D341Med (cell line): ENCODE data around the gene CILP2.

ENCODE experiments used
- DNase-seq: peaks from one replicate; pipeline ENCODE4 v3.0.0; 2012; ENCODE audit warnings: low spot score

The CILP2 gene

DNA sequence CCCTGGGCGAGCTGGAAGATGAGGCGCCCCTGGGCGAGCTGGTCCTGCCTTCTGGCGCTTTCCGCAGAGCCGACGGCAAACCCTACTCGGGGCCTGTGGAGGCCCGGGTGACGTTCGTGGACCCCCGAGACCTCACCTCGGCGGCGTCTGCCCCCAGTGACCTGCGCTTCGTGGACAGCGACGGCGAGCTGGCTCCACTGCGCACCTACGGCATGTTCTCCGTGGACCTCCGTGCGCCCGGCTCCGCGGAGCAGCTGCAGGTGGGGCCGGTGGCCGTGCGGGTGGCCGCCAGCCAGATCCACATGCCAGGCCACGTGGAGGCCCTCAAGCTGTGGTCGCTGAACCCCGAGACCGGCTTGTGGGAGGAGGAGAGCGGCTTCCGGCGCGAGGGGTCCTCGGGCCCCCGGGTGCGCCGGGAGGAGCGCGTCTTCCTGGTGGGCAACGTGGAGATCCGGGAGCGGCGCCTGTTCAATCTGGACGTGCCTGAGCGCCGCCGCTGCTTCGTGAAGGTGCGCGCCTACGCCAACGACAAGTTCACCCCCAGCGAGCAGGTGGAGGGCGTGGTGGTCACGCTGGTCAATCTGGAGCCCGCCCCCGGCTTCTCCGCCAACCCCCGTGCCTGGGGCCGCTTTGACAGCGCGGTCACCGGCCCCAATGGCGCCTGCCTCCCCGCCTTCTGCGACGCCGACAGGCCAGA is 6.3 kb downstream of the CILP2 start:
- DNase-seq: no peak

DNA sequence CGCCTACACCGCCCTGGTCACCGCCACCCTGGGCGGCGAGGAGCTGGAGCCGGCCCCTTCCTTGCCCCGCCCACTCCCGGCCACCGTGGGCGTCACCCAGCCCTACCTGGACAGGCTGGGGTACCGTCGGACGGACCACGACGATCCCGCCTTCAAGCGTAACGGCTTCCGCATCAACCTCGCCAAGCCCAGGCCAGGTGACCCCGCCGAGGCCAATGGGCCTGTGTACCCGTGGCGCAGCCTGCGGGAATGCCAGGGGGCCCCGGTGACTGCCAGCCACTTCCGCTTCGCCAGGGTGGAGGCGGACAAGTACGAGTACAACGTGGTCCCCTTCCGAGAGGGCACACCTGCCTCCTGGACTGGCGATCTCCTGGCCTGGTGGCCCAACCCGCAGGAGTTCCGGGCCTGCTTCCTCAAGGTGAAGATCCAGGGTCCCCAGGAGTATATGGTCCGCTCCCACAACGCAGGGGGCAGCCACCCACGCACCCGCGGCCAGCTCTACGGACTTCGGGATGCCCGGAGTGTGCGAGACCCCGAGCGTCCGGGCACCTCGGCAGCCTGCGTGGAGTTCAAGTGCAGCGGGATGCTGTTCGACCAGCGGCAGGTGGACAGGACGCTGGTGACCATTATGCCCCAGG is 7.0 kb downstream of the CILP2 start:
- no peak for DNase-seq

DNA sequence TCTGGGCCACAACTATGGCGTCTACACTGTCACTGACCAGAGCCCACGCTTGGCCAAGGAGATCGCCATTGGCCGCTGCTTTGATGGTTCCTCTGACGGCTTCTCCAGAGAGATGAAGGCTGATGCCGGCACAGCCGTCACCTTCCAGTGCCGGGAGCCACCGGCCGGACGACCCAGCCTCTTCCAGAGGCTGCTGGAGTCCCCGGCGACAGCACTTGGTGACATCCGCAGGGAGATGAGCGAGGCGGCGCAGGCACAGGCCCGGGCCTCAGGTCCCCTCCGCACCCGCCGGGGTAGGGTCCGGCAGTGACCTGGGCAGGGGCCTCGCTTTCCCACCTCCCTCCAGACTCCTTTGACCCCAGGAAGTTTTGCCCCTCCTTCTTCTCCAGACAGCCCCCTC is 7.6 kb downstream of the CILP2 start:
- DNase-seq: no peak

DNA sequence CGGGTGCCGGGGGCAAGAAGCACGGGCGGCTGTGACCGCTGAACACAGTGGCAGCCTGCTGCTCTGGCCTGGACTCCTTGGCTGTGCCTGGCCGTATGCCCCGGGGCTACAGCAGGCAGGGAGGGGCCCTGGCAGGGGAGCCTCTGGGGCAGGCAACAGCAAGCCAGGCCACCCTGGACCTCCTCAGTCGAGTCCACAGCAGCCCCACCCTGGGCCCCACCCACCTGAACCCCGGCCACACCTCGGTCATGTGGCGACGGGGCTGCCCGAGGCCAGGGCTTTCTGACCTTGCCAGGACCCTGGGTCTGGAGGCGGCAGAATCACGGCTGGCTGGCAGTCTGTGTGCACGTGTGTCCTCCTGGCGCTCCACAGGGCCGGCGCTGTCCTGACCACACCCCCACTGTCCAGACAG is 8.7 kb downstream of the CILP2 start:
- DNase-seq: no peak

DNA sequence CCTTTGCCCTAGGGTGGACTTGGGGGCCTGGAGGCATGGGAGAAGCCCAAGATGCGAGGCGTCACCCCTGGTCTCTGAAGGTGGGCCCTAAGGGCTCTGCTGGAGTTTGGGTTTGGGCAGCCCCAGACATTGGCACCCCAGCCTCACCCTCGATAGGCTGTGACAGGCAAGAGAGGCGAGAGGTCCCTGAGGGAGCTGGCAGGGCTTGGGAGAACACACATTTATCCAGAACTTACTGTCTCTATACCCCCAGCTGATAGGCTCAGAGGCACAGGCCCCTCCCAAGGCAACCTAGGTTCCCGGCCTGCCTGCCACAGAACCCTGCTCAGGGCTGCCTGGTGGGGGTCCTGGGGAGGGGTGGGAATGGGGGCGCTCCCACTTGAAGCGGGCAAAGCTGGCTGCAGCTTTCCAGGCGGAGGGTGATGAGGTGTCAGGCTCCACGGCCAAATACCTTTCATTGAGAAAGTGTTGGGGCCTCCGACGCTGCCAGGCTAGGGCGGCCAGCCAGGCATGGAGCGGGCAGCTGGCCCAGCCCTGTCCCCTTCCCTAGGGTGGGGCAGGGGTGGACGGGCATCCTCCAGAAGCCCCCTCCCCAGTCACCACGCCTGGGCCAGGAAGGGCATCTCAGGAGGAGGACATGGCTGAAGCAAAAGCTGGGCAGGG is 9.7 kb downstream of the CILP2 start:
- DNase-seq: no peak

DNA sequence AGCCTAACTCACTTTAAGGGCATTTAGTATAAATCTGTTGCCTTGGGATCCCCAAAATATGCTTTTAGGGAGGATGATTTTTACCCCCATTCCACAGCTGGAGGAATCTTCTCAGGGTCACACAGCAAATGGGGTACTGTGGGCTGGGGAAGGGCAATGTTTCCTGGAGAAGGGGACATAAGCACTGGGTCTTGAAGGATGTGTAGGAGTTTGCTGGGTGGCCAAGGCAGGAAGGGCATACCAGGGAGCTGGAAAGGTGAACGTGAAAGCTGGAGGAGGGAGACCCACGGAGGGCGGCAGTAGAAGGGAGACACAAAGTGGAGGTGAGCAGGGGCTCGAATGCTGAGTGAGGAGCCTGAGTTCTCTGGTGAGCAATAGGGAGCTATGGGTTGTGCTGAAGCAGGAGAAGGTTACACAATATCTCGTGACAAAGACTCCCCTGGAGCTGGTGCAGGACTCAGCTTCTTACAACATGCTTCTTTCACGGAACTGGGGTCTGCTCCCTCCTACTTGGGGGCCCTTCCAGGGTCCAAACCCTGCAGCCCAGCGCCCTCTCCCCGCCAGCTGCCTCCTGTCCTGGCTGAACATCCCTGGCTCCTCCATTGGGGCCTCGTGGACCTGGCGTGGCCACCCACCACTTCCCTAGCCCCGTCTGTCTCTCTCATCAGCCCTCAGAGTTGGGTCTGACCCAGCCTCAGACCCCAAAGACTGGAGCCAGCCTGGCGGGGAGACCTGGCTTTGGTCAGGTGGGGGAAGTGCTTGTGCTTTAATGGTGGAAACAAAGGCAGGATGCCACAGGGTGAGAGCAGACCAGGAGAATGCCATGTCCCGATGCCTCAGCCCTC is 11.1 kb downstream of the CILP2 start:
- DNase-seq: no peak

DNA sequence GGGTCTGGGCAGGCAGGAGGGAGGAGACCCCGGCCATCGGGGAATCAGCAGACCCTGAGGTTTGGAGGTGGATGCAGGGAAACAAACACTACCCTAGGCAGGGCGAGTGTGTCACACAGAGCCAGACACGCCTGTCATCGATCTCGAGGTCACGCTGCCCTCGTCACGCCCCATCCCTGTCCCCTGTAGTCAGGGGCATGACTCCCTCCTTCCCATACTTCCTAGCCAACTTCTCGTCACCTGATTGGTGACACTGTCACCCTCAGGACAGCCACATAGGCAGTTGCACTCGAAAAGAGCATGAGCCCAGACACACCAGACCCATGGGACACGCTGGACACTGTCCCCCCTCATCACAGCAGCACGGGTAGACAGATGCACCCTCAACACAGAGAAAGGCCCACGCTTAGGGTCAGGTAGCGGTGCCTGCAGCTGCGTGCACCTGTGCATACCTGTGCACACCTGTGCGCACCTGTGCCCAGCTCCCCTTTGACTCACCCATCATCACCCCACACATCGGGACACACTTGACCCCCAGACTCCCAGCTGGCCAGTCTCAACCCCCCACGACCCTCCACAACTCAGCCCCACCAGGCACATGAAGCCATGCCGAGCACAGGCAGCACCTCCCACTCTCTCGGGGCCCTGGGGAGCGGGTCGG is 11.9 kb downstream of the CILP2 start:
- no peak for DNase-seq

DNA sequence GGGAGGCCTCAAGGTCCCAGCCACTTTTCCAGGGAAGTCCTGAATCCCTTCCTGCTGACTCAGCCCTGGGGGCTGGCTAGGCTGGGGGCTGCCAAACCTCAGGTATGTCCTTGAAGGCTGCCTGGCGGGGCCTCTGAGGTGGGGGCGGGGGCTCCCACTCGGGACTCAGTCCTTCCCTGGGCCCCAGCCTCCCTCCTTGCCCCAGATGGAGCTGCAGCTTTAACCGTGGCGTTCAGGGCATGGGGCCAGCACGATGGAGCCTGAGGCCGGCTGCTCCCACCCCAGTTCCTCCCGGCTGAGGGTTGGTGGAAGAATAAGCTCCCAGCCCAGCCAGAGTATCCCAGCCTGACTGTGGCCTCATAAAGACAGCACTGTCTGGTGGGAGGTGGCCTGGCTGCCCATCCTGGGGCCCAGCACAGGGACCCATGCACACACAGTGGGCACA is 12.4 kb downstream of the CILP2 start:
- no peak for DNase-seq

DNA sequence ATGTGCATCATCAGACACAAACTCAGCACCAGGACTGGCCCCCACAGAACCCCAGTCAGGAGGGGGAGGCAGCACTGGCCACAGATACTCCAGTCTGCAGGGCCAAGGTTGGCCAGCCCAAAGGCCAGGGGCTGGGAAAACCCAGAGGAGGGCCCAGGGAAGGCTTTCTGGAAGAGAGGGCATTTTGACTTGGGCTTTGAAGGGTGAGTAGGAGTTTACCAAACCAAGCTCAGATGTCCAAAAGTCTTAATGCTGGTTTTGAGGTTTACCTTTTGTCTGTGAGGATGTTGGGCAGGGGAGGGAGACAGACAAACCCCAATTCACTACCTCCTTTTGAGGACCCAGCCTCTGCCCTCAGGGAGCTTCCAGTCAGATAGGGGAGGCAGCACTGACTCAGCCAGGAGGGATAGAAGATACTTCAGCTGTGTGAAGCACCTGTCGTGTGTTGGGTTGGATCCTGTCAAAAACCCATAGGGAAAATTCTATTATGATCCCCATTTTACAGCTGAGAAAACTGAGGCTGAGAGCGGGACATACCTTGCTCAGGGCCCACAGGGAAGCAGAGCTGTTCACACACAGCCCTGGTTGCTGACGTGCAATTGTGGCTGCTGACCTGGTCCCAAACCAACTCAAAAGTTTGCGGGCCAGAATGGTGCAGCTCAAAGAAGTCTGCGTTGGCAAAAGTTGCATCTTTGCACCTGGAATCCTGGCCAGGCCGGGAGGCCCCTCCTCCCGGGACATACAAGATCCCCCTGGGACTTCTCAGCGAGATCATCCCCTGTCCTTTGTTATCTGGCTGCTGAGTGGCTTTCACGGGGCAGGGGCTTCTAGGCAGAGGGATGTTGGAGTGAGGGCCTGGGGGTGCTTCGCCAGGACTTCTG is 13.1 kb downstream of the CILP2 start:
- DNase-seq: peak; percentile 65

DNA sequence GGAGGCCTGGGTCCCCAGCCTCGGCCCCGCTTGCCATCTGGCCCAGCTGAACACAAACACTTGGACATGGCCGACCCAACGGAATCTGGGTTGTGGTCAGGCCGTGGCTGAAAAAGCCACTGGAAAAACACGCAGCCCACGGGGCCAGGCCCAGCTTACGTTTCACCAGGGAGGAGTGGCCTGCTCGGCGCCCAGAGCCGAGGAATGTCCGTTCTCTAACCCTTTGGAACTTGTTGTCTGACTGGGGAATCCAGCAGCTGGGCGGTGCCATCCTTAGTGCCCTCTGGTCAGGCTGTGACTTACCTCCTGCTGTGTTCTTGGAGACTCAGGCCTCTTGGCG is 13.8 kb downstream of the CILP2 start:
- DNase-seq: no peak

DNA sequence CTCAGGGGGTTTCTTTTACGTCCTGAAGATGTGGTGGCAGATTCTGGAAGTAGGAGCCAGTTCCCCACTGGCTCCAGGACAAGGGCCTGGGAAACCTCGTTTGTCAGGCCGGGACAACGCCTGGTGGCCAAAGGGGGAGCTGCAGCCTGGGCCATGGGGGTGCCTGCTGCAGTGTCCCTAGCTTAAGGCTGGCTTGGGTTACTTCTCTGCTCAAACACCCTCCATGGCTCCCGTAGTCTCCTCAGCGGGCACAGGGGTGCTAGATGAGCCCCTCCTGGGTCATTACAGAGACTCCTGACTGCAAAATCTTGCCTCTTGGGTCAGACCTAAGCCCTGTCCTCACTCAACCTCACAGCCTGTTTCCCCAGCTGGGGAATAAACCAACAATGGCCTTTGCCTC is 14.7 kb downstream of the CILP2 start:
- DNase-seq: peak; percentile 78

DNA sequence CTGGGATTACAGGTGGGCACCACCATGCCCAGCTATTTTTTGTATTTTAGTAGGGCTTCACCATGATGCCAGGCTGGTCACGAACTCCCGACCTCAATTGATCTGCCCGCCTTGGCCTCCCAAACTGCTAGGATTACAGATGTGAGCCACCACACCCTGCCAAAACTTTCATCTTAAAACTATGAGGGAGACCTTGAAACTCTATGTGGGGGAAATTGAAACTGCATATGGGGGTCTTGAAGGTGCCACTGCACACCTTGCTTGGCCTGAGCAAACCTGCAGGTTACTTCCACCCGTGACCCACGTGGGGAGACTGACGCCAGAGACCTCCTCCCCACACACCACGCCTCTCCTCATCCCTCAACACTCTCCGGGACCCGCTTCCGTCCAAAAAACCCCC is 15.6 kb downstream of the CILP2 start:
- DNase-seq: no peak

DNA sequence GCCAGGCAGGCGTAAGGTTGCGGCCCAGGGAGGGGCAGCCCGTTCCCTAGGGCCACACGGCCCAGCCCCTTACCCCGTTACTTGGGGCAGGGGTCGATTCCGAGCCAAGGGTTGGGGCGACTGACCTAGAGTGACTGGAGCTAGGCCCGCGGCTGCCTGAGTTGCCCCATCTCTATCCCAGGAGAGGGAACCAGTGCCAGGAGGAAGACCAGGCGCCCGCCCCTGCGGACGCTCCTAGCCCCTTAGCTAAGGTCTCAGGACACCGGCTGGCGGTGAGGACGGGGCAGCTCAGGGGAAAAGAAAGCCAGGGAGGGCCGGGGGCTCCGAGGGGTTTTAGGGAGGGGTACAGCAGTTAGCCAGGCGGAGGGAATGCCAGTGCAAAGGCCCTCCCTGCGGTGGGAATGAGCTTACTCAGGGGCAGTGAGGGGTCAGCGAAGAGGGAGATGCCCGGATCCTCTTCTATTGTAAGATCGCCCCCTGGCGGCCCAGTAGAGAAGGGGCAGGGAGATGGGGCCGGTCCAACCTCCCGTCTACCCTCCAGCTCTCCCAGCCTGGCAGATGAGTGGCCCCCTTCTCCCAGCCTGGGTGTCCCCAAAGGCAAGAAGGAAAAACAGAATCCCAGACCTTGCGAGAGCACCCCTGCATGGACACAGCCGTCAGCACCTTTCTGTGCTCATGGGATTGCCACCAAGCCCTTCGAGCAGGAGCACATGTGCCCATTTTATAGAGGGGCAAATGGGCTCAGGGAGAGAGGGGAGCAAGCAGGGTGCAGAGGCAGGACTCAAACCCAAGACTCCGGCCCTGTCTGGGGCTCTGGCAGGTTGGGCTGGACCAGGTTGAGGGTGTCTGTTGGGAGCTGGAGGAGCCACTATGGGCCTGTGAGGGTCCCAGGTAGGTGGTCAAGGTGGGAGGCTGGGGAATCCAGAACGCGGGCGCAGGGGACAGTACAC is 16.3 kb downstream of the CILP2 start:
- peak; percentile 83 for DNase-seq

DNA sequence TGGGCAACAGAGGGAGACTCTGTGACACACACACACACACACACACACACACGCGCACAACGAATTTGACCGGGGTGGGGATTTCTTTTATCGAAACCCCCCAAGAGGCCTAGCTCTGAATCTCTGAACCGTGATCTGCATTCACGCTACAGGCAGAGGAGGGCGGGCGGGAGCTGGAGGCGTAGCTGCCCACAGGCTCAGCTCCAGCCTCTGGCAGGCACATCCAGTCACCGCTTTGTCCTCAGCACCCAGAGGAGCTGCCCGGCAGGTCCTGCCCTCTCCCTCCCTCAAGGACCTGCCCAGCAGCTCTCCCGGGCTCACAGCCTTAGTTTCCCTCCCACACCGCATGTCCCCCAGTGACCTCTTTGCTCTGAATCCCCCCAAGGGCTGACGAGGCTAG is 20.0 kb downstream of the CILP2 start:
- DNase-seq: no peak

DNA sequence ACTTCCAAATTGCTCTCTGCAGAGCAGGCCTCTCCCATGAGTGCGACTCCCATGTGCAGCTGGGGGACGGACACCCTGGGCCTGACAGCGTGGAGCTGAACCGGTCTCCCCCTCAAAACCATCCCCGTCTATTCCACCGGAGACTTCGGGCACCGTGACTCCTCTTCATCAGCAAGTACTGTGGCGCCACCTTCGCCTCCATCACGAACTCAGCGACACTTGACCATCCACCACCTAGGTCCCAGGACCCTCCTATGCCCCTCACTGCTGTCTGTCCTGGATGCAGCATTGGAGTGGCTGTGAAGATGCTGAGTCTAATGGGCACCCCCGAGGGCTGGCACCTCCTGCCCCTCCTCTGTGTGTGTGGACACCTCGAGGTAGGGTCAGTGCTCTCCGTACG is 20.6 kb downstream of the CILP2 start:
- DNase-seq: no peak

DNA sequence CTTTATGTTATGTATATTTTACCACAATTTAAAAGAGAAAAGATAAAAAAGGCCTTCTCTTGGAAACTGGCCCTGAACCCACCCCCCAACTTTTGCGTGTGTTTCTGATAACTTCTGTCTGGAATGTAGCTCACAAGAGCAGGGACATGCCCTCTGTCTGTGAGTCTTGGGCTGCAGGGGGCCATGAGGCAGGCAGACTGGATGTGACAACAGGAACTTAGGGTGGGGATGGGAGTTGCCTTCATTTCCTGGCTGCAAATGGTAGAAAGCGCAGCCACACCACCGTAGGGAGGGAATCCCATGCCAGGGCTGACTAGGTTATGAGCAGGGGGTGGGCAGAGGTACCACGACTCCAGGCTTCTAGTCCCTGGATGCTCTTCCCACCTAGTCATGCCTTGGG is 21.9 kb downstream of the CILP2 start:
- no peak for DNase-seq

DNA sequence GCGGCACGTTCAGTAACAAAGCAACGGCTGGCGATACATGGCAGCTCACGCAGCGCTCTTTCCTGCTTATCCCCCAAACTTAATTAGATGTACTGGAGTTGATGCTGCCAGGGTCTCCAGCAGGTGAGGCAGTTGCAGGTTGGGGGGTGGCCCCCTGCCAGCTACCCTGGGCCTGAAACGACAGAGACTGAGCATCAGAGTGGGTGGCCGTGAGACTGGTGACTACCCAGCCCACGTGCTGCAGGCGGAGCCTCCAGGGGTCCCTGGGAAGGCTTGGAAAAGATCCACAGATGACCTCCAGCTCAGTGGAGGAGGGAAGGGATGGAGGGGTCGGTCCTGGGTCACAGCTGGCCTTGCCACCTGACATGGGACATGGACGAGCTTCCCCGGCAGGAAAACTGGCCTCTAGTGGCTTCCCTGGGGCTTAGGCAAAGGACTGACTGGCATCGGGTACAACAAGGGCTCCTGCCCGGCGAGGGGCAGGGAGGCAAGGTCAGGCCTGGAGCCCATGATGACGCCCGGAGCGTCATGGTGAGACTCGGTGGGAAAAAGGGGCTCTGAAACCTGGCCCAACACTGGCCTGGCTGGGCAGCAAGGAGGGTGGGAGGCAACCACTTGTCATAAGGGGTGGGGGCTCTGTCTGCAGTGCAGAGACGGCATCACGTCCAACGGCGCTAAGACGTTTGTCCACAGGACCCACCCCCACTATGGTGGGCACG is 24.0 kb downstream of the CILP2 start:
- no peak for DNase-seq

DNA sequence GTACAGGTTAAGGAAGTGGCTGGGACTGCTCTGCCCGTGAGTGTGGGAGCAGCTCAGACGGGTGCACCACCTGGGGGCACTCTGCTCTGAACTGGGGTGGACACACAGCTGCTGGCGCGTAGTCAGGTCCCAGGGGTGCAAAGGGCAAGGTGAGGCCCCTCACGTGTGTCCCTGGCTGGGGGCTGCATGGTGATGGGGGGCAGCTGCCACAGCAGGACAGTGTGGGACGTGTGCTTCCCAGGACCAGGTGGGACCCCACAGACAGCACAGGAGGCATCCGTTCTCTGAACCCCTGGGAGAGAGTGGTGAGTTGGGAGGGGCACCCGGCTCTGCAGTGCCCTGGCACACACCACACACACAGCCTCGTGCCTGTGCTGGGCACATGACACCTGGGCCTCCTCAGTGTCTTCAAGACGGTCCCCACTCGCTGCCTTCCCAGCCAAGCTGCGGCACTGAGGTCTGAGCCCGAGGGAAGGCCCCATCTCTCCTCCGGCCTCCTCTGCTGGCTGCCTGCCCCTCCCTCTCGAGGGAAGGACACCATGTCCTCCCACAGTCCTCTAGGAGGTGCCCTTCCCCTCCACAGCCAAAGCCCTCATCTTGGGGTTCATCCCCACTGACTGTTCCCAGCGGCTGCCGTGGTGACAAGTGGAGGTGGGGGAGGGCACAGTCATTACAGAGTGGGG is 24.7 kb downstream of the CILP2 start:
- no peak for DNase-seq
